ENCODE data around the gene GABPB1.

Gene GABPB1

GRCh38 chr15:50265620-50266019 is 89.4 kb downstream of the GABPB1 start, which contains the start of gene HDC:
Gene HDC, minus strand, starts transcription at chr15:50265726. Its CDS starts 103 bp downstream, at chr15:50265623.
- TF ChIP-seq, protein P1, sequence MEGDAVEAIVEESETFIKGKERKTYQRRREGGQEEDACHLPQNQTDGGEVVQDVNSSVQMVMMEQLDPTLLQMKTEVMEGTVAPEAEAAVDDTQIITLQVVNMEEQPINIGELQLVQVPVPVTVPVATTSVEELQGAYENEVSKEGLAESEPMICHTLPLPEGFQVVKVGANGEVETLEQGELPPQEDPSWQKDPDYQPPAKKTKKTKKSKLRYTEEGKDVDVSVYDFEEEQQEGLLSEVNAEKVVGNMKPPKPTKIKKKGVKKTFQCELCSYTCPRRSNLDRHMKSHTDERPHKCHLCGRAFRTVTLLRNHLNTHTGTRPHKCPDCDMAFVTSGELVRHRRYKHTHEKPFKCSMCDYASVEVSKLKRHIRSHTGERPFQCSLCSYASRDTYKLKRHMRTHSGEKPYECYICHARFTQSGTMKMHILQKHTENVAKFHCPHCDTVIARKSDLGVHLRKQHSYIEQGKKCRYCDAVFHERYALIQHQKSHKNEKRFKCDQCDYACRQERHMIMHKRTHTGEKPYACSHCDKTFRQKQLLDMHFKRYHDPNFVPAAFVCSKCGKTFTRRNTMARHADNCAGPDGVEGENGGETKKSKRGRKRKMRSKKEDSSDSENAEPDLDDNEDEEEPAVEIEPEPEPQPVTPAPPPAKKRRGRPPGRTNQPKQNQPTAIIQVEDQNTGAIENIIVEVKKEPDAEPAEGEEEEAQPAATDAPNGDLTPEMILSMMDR (IDR thresholded peaks at IDR 0.05; ENCODE audit: control insufficient read depth, extremely low read depth, insufficient read depth), result no peak
- no peak within 1 kb of the TSS for H3K4me3 ChIP-seq (ENCODE audit: low read depth, low read length)
- DNase-seq (ENCODE audit: low read depth), result no peak

DNA sequence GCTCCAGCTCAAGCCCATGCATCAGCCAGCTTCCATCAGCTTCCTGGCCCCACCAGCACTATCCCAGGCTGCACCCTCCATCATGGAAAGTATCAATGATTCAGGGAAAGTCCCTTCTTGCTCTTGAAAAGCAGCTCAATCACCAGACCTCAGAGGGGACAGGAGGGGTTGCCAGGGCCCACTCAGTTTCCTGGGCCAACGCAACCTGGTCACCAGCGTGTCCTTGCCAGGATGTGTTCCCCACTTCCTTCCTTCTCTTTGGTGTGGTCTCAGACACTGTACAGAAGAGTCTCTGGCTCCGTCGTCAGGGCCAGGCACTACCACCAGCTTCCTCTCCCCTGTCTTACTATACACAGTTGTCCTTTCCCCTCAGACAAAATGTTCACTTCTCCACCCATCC is 92.5 kb downstream of the GABPB1 start:
- TF ChIP-seq, protein P1 (IDR thresholded peaks at IDR 0.05; ENCODE audit: control insufficient read depth, extremely low read depth, insufficient read depth), result no peak
- no peak overlapping the region for H3K4me3 ChIP-seq (ENCODE audit: low read depth, low read length)
- DNase-seq (ENCODE audit: low read depth), result no peak

- H3K4me3 ChIP-seq (ENCODE audit: low read depth, low read length), result no peak overlapping the region
- TF ChIP-seq, protein P1 (IDR thresholded peaks at IDR 0.05; ENCODE audit: control insufficient read depth, extremely low read depth, insufficient read depth), result no peak
- DNase-seq (ENCODE audit: low read depth), result no peak
Observed at GRCh38 chr15:50261981-50262380, 93.0 kb downstream of the GABPB1 start.

- TF ChIP-seq, protein P1 (IDR thresholded peaks at IDR 0.05; ENCODE audit: control insufficient read depth, extremely low read depth, insufficient read depth), result no peak
- no peak overlapping the region for H3K4me3 ChIP-seq (ENCODE audit: low read depth, low read length)
- no peak for DNase-seq (ENCODE audit: low read depth)
Observed at GRCh38 chr15:50260969-50261496, 94.0 kb downstream of the GABPB1 start.

DNA sequence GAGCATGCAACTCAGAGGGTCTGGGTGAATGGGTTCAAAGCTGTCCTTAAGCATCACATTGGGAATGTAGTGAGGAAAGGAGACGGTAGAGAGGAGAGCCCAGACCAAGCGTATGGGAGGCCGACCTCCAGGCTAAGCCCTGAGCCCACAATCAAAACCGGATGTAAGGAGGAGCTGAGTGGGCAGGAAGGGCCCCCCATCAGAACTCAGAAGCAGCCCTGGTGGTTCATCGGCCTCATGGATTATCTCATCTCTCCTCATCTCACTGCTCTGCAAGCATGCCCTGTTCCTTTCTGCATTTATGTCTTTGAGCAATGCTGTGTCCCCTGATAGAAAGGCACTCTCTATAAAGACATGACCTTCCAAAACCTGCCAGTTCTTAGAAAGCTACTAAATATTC is 95.7 kb downstream of the GABPB1 start:
- no peak for DNase-seq (ENCODE audit: low read depth)
- TF ChIP-seq, protein P1 (IDR thresholded peaks at IDR 0.05; ENCODE audit: control insufficient read depth, extremely low read depth, insufficient read depth), result no peak
- H3K4me3 ChIP-seq (ENCODE audit: low read depth, low read length), result no peak overlapping the region

DNA sequence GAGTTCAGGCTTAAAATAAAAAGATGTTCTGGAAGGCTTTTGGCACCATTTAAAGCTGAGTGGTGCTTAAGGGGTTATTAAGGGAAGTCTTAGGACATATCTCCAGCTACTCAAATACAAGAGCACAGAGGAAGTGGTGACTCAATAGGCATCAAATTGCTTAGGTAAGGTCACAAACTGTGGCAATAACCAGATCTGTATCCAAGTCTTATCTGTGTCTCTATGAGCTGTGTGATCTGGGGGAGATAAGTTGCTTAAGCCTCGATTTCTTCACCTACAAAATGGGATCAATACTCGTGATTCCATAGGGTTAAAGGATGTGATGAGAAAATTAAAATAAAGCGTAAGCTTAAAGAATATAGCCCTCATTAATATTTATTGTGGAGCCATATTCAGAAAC is 97.1 kb downstream of the GABPB1 start:
- H3K4me3 ChIP-seq (ENCODE audit: low read depth, low read length), result no peak overlapping the region
- TF ChIP-seq, protein P1 (IDR thresholded peaks at IDR 0.05; ENCODE audit: control insufficient read depth, extremely low read depth, insufficient read depth), result no peak
- peak; percentile 65 for DNase-seq (ENCODE audit: low read depth)

DNA sequence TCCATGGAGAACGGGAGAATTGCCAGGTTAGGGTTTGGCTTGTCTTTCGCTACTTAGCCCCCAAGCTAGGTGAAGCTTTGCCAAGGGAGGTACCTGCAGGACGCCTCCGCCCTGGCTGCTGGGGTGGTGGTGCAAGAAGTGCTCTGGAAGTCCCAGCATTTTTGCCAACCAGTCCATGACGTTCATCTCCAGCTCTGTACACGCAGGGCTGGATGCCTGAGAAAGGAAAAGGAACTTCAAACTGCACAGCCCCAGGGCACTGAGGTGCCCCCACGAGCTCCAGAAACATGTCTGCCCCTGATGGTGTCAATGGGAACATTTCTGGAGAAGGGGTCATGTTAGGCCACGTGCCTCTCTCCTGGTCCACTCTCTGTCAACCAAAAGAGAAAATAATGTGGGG is 97.7 kb downstream of the GABPB1 start:
- TF ChIP-seq, protein P1 (IDR thresholded peaks at IDR 0.05; ENCODE audit: control insufficient read depth, extremely low read depth, insufficient read depth), result no peak
- no peak overlapping the region for H3K4me3 ChIP-seq (ENCODE audit: low read depth, low read length)
- DNase-seq (ENCODE audit: low read depth), result no peak
